OCI-LY3 (cell line): Measurements from ENCODE around the gene DTWD1.

ENCODE experiments used
- CTCF ChIP-seq: fragments of 200-600, 300-600 bp; sonication (generic); IDR thresholded peaks from 2 replicates; pipeline ENCODE4 v1.5.1; 2014; ENCODE audit warnings: antibody characterized with exemption, low read length, low read depth
- EZH2phosphoT487 ChIP-seq: fragments of 200-600 bp; shearing (Covaris generic); IDR thresholded peaks from 2 replicates; pipeline ENCODE4 v1.6.1; 2018; ENCODE audit warnings: antibody characterized with exemption, mixed run types, low read depth

DNA sequence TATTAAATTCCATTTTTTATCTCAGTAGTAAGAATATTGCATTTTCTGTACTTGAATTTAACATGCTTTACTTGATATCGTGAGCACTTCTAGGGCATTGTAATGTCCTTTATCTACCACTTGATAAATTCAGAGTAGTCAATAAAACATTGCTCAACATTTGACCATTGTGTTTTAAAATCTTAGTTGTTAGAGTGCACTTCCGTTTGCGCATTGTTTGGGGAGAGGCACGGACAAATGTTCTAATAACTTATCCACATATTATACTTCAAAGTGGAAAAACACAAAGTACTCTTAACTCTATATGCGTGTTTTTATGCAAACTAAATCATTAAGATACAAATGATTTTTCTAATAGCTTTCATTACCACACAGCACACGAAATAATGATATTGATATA, 649 bp upstream of the DTWD1 start:
- TF ChIP-seq CTCF (no peak), EZH2phosphoT487 (no peak)
